ENCODE data around the gene KDM1B.

Gene KDM1B

GRCh38 chr6:18265787-18266522 lies 110.7 kb downstream of the KDM1B start:
- no peak for DNase-seq

GRCh38 chr6:18266523-18266912 lies 111.3 kb downstream of the KDM1B start:
- no peak for DNase-seq

GRCh38 chr6:18268066-18268465 lies 112.8 kb downstream of the KDM1B start:
- DNase-seq, result no peak

- DNase-seq, result no peak
These were observed 114.0 kb downstream of the KDM1B start for GRCh38 chr6:18269253-18269652.

GRCh38 chr6:18269717-18270116 lies 114.5 kb downstream of the KDM1B start:
- DNase-seq, result no peak

GRCh38 chr6:18270216-18270615 lies 115.0 kb downstream of the KDM1B start:
- no peak for DNase-seq

Measured in activated CD4-positive, CD25-positive, alpha-beta regulatory T cell treated with anti-CD3 and anti-CD28 coated beads, Interleukin-2, amount 50 U/mL, for 72 hours (primary cell).